ENCODE measurements around the gene CRCP.
"Not testable (repeated sequence)": the region's sequence is repeated elsewhere in the genome, so short reads cannot be mapped to it uniquely, and the experiment has no call there.

Gene CRCP
- 27.0 to 62.2 (median 38.7) reads per million in 3 experiments for total RNA-seq

DNA sequence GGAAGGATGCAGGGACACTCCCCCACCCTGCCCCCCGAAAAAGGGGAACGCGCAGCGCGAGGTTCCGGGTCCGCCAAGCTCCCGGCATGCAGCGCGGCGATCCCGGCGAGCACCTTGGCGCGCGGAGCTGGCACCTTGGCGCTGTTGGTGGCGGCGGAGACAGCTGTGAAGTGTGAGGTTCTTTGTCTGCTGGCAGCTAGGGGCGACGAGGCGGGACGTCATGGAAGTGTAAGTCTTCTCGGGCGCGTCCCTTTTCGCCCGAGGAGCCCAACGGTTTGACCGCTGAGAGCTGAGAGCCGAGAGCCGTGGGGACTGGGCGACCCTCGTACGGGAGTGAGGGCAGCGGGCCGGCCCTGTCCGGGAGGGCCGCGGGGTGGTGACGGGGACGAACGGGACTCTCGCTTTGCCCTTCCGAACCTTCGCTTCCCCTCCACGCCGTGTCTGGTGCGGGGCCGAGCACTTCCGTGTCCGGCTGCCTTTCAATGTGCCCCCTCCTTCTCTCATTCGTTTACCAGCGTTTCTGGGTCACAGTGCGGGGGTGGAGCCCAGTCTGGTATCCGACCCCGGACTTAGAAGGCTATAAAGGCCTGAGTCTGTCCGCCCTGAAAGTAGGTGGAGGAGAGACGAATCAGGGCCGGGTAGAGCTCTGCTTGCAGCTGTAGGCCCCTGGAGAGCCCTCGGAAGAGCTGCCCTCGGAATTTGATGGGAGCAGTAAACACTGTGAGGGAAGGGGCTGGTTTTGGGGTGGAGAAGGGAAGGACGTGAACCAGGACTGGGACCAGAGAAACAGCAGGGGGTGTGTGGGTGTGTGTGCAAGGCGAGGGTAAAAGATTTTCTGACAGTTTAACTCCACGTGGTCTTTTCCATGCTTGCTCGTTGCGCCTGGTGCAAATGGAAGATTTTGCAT is at the start of gene CRCP:
Gene CRCP (plus strand): TSS at position 105 of the 907 bp plus-strand sequence. CDS start 116 bp downstream, at position 221.
- peak; percentile 82 for DNase-seq

GRCh38 chr7:66069732-66070131 is 44.9 kb upstream of the CRCP start:
- no peak for DNase-seq

DNA sequence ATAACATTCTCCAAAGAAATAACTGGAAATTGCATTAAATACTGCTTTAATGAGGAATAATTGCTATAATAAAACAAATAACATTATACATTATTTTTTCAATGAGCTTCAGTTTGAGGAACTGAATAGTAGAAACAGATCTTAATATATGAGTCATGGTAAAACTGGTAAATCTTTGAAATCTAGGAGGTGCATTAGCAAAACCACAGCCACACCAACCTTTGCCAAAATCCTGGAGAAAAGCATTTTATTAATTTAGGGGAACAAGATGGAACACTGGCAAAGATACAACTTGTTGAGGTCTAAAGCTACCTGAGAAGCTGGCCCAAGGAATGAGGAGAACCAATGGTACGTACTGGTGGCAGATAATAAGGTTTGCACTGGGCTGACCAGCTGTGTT is 44.4 kb upstream of the CRCP start:
- no peak for DNase-seq

- not testable (repeated sequence) for DNase-seq
Measured at GRCh38 chr7:66072208-66072607, 42.4 kb upstream of the CRCP start.

DNA sequence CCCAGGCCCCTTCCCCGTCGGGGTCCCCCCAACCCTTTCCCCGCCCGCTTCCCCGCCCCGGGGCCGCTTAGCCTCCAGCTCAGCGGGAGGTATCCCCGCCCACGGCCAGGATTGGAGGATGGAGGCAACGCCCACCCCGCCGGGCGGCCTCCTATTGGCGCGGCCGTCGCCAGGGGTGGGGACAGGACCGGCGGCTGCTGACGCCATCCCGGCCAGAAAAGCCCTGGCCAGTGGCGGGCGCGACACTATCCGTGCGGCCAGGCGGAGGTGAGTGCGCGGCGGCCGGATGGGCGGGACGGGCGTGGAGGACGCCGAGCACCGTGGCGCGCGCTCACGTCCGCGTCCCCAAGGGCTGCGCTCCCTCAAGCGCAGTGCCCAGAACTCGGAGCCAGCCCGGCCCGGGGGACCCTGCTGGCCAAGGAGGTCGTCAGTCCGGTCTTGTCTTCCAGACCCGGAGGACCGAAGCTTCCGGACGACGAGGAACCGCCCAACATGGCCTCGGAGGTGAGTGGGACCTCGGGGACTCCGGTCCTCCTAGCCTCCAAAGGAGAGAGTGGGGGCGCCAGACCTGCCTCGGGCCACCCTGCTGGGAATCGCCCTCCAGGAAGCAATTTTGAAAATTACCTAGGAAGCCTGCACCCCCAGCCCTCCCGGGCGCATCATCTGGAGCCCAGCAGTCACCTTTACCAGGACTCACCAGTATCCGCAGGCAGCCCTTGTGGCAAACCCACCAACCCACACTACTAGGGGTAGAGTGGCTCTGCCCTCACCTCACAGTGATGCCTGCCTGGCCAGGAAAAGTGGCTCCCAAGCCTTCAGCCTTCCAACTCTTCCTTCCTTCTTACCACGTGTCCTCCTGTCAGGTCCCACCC is 38.8 kb upstream of the CRCP start, which contains the start of gene ASL:
Gene ASL (plus strand): TSS at position 230 of the 872 bp plus-strand sequence. CDS start 263 bp downstream, at position 493.
- DNase-seq: peak; percentile 81

- no peak for DNase-seq
Measured at GRCh38 chr7:66076462-66077329, 38.0 kb upstream of the CRCP start.

GRCh38 chr7:66078067-66078466 is 36.6 kb upstream of the CRCP start:
- no peak for DNase-seq

GRCh38 chr7:66082083-66082482 is 32.6 kb upstream of the CRCP start:
- DNase-seq: no peak

GRCh38 chr7:66082886-66083415 is 31.7 kb upstream of the CRCP start:
- no peak for DNase-seq

GRCh38 chr7:66083677-66084076 is 31.0 kb upstream of the CRCP start:
- DNase-seq: no peak

- DNase-seq: no peak
Measured at GRCh38 chr7:66088861-66089838, 25.5 kb upstream of the CRCP start.

DNA sequence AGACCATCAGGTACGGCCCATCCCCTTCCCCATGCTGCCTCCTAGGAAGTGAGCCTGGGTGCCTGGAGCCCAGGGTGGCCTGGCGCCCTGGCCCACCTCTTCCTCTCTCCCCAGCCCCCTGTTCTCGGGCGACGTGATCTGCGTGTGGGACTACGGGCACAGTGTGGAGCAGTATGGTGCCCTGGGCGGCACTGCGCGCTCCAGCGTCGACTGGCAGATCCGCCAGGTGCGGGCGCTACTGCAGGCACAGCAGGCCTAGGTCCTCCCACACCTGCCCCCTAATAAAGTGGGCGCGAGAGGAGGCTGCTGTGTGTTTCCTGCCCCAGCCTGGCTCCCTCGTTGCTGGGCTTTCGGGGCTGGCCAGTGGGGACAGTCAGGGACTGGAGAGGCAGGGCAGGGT is 22.0 kb upstream of the CRCP start:
- no peak for DNase-seq

DNA sequence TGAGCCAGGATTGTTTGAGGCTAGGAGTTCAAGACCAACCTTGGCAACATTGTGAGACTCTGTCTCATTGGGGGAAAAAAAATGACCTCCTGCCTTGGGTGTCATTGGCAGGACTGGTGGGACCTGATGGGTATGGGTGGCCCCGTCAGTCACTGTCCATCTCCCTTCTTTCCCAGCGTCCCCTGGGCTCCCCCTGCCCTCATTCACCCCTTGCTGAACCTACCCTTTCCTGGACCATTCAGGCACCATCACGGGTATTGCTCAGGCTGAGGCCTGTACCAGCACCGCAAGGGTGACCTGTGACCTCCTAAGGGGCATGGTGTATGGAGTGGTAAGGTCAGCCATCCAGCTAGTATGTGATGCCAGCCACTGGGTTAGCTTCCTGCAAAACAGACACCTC is 19.6 kb upstream of the CRCP start:
- no peak for DNase-seq

- no peak for DNase-seq
Measured at GRCh38 chr7:66099232-66099550, 15.5 kb upstream of the CRCP start.

- peak; percentile 8 for DNase-seq
Measured at GRCh38 chr7:66099551-66100407, 14.9 kb upstream of the CRCP start.

- no peak for DNase-seq
Measured at GRCh38 chr7:66100408-66101050, 14.1 kb upstream of the CRCP start.

DNA sequence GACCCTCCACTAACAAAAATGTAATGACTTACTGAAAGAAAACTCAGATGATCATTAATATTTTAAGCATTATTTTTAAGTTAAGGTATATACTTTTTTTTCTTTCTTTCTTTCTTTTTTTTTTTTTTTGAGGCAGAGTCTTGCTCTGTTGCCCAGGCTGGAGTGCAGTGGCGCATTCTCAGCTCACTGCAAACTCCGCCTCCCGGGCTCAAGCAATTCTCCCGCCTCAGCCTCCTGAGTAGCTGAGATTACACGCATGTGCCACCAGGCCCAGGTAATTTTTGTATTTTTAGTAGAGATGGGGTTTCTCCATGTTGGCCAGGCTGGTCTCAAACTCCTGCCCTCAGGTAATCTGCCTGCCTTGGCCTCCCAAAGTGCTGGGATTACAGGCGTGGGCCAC is 12.5 kb upstream of the CRCP start:
- DNase-seq: not testable (repeated sequence)

DNA sequence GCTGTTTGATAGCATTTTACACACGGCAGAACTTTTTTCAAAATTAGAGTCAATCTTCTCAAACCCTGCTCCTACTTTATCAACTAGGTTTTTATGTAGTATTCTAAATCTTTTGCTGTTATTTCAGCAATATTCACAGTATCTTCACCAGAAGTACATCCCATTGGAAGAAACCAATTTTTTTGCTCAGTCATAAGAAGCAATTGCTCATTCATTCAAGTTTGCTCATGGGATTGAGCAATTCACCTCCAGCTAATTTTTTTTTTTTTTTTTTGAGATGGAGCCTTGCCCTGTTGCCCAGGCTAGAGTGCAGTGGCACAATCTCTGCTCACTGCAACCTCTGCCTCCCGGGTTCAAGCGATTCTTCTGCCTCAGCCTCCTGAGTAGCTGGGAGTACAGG is 10.7 kb upstream of the CRCP start:
- DNase-seq: not testable (repeated sequence)

DNA sequence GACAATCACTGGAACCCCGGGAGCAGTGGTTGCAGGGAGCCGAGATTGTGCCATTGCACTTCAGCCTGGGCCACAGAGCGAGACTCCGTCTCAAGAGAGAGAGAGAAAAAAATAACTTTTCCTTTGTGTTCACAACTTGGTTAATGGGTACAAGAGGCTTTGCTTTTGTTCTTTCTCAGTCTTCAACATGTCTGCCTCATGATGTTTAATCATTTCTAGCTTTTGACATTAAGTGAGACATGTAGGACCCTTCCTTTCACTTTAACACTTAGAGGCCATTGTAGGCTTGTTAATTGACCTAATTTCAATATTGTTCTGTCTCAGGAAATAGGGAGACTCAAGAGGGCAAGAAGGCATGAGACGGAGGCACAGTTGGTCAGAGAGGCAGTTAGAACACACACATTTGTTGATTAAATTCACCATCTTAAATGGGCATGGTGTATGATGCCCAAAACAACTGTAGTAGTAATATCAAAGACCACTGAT is 9.3 kb upstream of the CRCP start:
- no peak for DNase-seq
